Nucleus accumbens (tissue), 56 donors: ENCODE results near the gene CCDC7.
"Not testable (repeated sequence)": the region's sequence is repeated elsewhere in the genome, so short reads cannot be mapped to it uniquely, and the experiment has no call there.

Experiments
- DNase-seq, 56 donors: peaks; one replicate each; lab custom pipeline; 2025; lab: John Stamatoyannopoulos, UW

Gene CCDC7

DNA sequence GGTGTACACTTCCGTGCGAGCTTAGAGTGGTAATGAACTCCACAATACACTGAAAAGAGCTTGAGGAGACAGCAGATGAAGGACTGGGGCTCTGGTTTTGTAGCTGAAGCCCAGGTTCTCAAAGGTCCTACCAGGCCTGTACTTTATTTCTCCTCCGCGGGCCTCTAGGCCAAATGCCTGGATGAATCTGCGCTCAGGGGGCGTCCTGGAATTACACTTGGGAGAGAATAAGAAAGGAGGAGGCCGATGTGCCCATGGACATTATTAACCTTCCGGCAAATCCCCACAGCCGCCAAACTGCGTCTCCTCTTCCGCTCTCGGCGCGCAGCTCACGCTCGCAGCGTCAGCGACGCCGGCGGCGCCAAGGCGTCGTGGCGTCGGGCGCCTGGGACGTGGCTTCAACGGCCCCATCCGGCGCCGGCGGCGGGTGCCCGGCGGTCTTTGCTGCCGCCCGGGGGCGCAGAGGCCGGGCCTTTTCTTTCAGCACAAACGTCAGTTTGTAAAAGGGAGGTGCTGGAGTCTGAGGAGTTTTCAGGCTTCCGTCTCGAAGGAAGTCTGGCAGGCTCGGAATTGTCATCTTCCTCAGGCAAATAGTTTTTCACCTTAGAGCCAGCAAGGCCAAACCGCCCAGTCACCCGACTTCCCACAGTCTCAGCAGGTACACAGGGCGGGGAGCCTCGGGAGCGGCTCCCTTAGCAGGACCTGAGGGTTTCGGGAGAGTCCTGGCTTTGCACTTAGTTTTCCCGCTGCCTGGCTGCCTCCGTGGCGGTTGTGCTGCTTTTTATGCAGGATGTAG lies at the start of gene CCDC7:
CCDC7 (plus strand) TSS at position 401 of the 796 bp plus-strand sequence. CDS start 5,503 bp downstream, outside the sequence.
- DNase-seq = peak in 54 of 56 donors; percentile 40 to 87 (median 73)

DNA sequence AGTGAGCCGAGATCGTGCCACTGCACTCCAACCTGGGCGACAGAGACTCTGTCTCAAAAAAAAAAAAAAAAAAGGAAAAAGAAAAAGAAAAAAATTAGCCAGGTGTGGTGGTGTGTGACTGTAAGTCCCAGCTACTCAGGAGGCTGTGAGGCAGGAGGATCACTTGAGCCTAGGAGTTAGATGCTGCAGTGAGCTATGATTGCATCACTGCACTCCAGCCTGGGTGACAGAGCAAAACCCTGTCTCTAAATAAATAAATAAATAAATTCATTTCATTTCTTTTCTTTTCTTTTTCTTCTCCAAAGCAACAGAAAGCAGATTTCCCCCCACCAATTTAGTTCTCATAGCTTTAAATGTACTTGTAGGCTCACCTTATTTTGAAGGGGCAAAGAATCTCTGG lies 48.8 kb upstream of the CCDC7 start:
- not testable (repeated sequence) for DNase-seq

- DNase-seq = not testable (repeated sequence)
These were observed 46.2 kb upstream of the CCDC7 start for GRCh38 chr10:32399720-32400119.

- DNase-seq = no peak
These were observed 45.0 kb upstream of the CCDC7 start for GRCh38 chr10:32400961-32401360.

- DNase-seq = no peak
These were observed 43.4 kb upstream of the CCDC7 start for GRCh38 chr10:32402499-32402898.

DNA sequence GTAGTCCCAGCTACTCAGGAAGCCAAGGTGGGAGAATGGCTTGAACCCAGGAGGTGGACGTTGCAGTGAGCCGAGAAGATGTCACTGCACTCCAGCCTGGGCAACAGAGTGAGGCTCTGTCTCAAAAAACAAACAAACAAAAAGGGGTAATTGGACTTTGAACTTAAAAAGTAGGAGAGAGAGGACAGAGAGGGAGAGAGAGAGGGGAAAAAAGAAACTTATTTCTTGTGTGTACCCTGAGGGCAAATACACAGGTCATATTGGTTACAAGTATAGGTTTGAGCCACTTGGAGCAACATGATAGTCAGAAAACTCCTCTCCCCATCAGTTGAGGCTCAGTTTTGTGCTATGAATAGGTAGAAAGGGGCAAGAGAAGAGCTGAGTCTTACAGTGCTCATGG lies 42.8 kb upstream of the CCDC7 start:
- DNase-seq = no peak

- no peak for DNase-seq
These were observed 37.2 kb upstream of the CCDC7 start for GRCh38 chr10:32408690-32409089.

GRCh38 chr10:32409741-32410140 lies 36.2 kb upstream of the CCDC7 start:
- DNase-seq = no peak

DNA sequence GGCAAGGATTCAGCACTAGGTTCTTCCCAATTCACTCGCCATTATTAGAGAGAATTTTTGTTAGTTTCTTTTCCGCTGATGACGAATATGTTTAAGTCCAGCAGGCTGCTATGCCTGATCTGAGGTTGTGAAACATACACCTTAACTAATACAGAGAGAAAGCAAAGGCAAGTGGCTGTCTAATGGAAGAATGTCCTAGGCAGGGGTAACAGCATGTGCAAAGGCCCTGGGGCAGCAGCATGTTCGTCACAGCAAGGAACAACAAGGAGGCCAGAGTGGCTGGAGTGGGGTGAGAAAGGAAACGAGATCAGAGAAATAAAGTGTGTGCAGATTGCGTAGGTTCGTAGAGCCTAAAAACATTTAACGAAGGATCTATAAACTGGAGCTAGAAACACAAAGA lies 35.4 kb upstream of the CCDC7 start:
- no peak for DNase-seq

GRCh38 chr10:32411797-32412498 lies 34.0 kb upstream of the CCDC7 start:
- no peak for DNase-seq

- no peak for DNase-seq
These were observed 33.5 kb upstream of the CCDC7 start for GRCh38 chr10:32412499-32412853.

GRCh38 chr10:32413513-32413912 lies 32.4 kb upstream of the CCDC7 start:
- DNase-seq = no peak

GRCh38 chr10:32415361-32415760 lies 30.6 kb upstream of the CCDC7 start:
- DNase-seq = no peak

DNA sequence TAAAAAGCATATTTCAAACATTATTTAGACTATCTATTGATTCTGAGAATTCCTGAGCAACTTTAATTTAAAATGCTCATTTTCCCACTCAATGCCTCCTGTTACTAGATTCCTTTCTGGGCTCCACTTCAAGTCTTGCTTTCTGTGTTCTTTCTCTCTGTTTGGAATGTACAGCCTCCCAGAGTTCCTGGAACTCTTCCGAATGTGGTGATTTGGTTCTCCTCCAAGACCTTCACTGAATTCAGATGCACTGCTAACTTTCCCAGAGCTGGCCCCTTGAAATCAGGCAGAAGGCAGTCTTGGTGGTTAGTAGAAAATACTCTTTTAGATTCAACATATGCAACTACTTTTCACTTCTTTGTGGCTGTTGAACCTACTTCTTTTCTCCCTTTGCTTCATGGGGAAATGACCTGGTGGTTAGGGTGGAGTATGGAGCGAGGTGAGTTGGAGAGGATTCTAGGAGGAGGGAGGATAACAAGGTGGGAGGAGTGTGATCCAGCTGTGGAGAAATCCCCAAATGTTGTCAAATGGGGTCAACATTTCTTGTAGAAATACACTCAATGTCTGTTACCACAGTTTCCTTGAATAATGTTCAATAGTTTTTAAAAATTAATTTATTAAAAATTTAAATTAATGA lies 27.9 kb upstream of the CCDC7 start:
- peak in 15 of 56 donors; percentile 1 to 49 (median 5) for DNase-seq

GRCh38 chr10:32418572-32418971 lies 27.4 kb upstream of the CCDC7 start:
- DNase-seq = no peak

- no peak for DNase-seq
These were observed 26.3 kb upstream of the CCDC7 start for GRCh38 chr10:32419615-32420014.

DNA sequence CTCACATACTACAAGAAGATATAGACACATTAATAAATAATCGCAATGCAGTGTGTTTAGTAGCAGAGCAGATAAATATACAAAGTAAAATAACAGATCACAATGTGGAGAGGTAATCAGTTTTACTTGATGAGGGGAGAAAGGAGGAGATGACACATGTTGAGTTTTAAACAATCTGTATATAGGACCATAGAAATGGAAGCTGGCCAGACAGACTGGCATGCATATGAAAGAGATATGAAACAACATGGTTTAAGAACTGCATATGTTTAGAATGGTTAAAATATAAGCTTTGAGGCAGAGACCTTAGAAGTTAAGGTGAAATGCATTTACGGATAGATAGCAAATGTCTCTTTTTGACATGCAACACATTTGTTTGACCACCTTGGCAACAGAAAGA lies 19.8 kb upstream of the CCDC7 start:
- DNase-seq = no peak

DNA sequence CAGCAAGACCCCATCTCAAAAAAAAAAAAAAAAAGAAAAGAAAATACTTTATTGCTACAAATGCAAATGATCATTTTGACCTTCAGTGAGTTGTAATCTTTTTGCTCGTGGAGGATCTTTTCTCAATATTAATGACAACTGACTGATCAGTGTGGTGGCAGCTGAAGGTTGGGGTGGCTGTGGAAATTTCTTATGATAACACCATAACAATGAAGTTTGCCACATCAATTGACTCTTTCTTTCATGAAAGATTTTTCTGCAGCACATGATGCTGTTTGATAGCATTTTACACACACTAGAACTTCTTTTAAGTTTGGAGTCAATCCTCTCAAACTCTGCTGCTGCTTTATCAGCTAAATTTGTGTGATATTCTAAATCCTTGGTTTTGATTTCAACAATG lies 12.4 kb upstream of the CCDC7 start:
- DNase-seq = no peak

- no peak for DNase-seq
These were observed 9.7 kb upstream of the CCDC7 start for GRCh38 chr10:32436215-32436614.

GRCh38 chr10:32437334-32437733 lies 8.6 kb upstream of the CCDC7 start:
- DNase-seq = no peak

GRCh38 chr10:32445036-32445435 lies 904 bp upstream of the CCDC7 start:
- DNase-seq = no peak
